ENCODE data around the gene VAMP2. TPM values are rescaled to one million over a fixed set of nuclear protein-coding genes. Genes with fewer than 3 reads are reported as not detected.

Gene VAMP2
- total and polyA plus RNA-seq, 9 donors = 35.5 to 233 (median 118) TPM

- TF ChIP-seq POLR2A (IDR thresholded peaks at IDR 0.05) (no peak), EP300 (IDR thresholded peaks at IDR 0.05) (no peak), CTCF (IDR thresholded peaks at IDR 0.05) (no peak)
- Histone ChIP-seq H3K36me3 (no peaks in the 10 kb centered on the region), H3K9me3 (no peaks in the 10 kb centered on the region), H3K4me1 (ENCODE audit: insufficient read depth) (peaks cover 16% of the 10 kb centered on the region), H3K4me3 (no peak overlapping the region), H3K27ac (peak overlapping the region; percentile 99 to 100), H3K27me3 (no peaks in the 10 kb centered on the region)
- 45 to 53% (median 49%) methylated on average over 5 of the region's 5 CpGs for WGBS, 3 donors
- no peak for DNase-seq
- intact Hi-C loops (cut with DNase I) = loop anchor here in 1 of 4 donors (2.0 kb wide), 1 partner anchor 22 kb away; no protein-coding TSS in a partner anchor
Observed at GRCh38 chr17:8160741-8161221, 2.0 kb downstream of the VAMP2 start.

GRCh38 chr17:8160224-8160577, 2.5 kb downstream of the VAMP2 start:
- 61 to 68% (median 65%) methylated on average over 3 to 4 of the region's 4 CpGs for WGBS, 3 donors
- peaks cover 16% of the 10 kb centered on the region for H3K4me1 ChIP-seq (ENCODE audit: insufficient read depth)
- H3K36me3 ChIP-seq = no peaks in the 10 kb centered on the region
- intact Hi-C loops (cut with DNase I) = loop anchor here in 1 of 4 donors (2.0 kb wide), 1 partner anchor 21 kb away; no protein-coding TSS in a partner anchor
- H3K27ac ChIP-seq = peak overlapping the region in 1 of 2 donors; percentile 100
- no peaks in the 10 kb centered on the region for H3K9me3 ChIP-seq
- H3K4me3 ChIP-seq = no peak overlapping the region
- TF ChIP-seq EP300 (IDR thresholded peaks at IDR 0.05) (no peak), CTCF (IDR thresholded peaks at IDR 0.05) (no peak), POLR2A (IDR thresholded peaks at IDR 0.05) (no peak)
- DNase-seq = no peak
- H3K27me3 ChIP-seq = no peaks in the 10 kb centered on the region

- Histone ChIP-seq H3K4me3 (no peak overlapping the region), H3K4me1 (ENCODE audit: insufficient read depth) (peaks cover 13% of the 10 kb centered on the region), H3K9me3 (no peaks in the 10 kb centered on the region), H3K27ac (peak overlapping the region in 1 of 2 donors; percentile 44), H3K27me3 (no peaks in the 10 kb centered on the region), H3K36me3 (no peaks in the 10 kb centered on the region)
- TF ChIP-seq EP300 (IDR thresholded peaks at IDR 0.05) = no peak
- TF ChIP-seq CTCF (IDR thresholded peaks at IDR 0.05) = no peak
- TF ChIP-seq POLR2A (IDR thresholded peaks at IDR 0.05) = no peak
- peak in 1 of 5 donors; percentile 43 for DNase-seq
- 66 to 67% (median 67%) methylated on average over 4 of the region's 4 CpGs for WGBS, 3 donors
- intact Hi-C loops (cut with DNase I) = loop anchor here in 2 of 4 donors (2.0 to 10.0 kb wide), 2 partner anchors 21 to 315 kb away; no protein-coding TSS in a partner anchor
Observed at GRCh38 chr17:8159459-8160223, 3.1 kb downstream of the VAMP2 start.

- H3K36me3 ChIP-seq = no peaks in the 10 kb centered on the region
- no peaks in the 10 kb centered on the region for H3K9me3 ChIP-seq
- DNase-seq = no peak
- no peak for TF ChIP-seq CTCF (IDR thresholded peaks at IDR 0.05)
- TF ChIP-seq EP300 (IDR thresholded peaks at IDR 0.05) = no peak
- no peak for TF ChIP-seq POLR2A (IDR thresholded peaks at IDR 0.05)
- H3K27me3 ChIP-seq = no peaks in the 10 kb centered on the region
- 58 to 68% (median 62%) methylated on average over 3 of the region's 3 CpGs for WGBS, 3 donors
- H3K4me1 ChIP-seq (ENCODE audit: insufficient read depth) = peaks cover 11% of the 10 kb centered on the region
- intact Hi-C loops (cut with DNase I) = loop anchor here in 1 of 4 donors (10.0 kb wide), 1 partner anchor 314 kb away; no protein-coding TSS in a partner anchor
- no peak overlapping the region for H3K4me3 ChIP-seq
- H3K27ac ChIP-seq = peak overlapping the region; percentile 44 to 94
Observed at GRCh38 chr17:8159032-8159400, 3.7 kb downstream of the VAMP2 start.

All from ovary (tissue), 9 donors.